ENCODE results near the gene STPG4.

STPG4 gene

DNA sequence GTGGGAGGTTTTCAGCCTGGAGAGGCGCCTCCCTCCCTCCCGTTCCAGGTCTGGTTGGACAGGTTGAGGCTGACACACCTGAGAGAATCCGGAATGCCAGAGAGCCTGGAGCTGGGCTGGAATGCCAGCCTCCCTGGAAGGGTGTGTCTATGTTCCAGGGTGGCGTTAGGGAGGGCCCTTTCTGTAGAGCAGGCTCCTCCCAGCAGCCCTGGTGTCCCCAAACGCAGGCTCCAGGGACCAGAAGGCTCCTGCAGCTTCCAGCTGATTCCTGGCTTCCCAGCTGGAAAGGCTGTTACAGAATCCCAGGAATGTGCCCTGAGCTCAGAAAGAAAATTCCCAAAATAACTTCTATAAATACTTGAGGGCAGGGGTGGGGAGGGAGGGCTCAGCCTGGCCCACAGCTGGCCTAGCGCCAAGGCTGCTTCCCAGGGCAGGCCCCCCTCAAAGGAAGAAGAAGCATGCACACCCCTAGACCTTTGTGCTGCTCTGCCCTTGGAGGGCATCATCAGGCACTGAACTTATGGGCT, 85.4 kb downstream of the STPG4 start:
- DNase-seq = no peak

DNA sequence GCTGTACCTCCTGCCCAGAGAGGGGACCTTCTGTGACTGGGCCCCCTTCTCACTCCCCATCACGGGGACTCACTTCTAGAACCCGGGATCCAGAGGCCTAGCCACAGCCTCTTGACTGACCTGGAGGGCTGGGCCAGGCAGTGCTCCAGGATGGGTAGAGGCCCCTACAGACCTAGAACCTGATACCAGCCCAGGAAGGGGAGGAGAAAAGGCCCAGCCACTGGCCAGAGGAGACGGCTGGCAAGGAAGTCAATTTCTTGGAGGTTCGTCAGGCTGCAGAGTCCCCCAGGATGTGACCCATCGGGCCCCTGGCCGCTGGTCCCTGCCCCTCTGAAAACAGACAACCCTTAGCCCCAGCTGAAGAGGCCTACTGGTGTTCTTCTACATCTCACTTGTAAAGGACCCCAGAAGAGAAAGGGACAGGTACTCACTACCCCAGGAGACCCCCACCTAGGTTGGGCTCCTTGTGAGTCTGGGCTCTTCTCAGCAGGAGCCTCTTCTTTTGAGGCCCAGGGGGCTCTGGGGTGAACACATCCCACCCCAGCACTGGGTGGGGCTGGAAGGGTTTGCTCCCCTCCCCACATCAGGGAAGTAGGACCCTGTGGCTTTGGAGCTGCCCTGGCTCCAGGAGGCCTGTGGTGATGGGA, 86.0 kb downstream of the STPG4 start:
- no peak for DNase-seq

DNA sequence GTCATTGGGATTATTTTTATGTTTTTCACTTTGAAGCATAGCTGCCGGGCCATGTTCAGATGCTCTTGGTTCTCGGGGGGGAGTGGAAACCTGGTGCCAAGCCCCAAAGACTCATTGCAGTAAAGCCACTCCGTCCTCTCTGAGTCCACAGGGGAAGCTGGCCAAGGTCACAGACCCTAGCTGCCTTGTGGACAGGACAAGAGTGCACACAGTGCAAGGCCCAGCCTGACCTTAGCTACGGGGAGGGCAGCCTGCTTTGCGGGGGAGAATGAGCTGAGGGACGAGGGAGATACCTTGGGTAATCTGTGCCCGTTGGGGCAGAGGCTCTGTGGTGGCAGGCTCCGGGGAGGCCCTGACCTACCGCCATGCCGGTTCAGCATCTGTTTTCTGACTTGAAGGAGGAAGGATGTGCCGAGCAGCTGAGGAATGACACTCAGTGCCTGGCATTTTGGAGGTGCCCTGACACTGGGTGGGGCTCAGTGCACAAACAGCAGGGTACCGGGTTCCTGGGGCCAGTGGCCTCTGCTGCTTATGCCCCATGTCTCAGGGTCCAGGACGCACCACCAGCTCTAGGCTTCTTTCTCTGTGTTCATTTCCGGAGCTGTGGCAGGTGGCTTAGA, 87.2 kb downstream of the STPG4 start:
- no peak for DNase-seq

DNA sequence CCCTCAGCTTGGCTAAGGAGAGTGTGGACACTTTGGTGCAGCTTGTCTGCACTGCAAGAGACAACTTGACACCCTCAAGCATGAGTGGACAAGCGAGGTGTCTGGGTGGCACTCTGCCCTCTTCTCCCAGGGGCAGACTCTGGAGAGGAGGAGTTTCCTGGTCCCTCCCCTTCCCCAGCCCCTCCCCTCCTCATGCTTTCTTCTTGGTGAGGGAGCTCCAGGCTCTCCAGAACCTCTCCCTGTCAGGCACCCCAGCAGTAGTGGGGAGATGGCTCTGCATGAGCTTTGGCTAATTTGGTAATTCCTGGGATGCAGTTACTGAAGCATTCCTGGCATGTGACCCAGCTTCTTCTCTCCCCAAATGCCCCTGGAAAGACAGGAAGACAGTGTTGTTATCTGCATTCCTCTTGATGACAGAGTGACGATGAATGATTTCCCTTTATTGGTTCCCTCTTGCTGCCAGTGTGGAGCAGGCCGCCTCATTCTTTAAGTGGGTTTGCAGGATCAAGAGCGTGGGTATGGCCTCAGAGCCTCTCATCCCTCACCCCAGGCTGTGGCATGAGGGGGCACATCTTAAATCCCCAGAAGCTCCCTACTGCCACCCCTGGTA, 89.2 kb downstream of the STPG4 start:
- DNase-seq = no peak

DNA sequence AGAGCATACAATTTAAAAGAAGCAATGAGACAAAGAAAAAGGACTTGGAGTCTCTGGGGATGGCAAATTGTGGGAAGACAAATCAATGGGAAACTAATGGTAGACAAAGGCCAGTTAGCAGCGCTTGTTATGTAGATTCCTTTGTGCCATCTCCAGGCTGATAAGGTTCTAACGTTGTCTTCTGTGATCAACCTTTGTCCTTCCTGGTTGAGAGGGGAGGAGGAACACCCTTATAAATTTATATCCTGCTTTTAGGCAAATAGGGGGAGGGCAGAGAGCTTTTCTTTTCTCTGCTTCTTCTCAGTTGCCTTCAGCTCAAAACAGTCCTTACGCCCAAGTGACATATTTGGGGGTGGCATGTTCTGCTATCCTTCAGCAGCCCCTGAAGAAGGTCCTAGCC, 89.8 kb downstream of the STPG4 start:
- DNase-seq = no peak

DNA sequence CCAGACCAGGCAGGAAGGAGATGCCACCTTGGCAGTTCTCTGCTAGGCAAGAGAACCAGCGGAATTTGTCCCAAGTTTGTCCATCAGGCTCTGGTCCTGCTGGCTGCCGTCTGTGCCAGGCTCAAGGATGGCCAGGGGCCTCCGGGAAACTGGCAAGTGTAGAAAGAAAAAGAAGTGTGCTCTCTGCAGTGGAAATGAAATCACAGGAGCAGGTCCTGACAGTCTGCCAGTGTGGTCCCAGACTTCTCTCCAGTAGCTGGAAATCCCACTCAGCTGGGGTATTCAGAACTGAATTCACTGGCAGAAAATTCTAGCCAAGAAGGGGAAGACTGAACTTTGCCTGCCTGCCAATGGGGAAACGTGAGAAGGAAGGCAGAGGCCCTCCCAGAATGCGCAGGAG, 91.0 kb downstream of the STPG4 start:
- DNase-seq = no peak

DNA sequence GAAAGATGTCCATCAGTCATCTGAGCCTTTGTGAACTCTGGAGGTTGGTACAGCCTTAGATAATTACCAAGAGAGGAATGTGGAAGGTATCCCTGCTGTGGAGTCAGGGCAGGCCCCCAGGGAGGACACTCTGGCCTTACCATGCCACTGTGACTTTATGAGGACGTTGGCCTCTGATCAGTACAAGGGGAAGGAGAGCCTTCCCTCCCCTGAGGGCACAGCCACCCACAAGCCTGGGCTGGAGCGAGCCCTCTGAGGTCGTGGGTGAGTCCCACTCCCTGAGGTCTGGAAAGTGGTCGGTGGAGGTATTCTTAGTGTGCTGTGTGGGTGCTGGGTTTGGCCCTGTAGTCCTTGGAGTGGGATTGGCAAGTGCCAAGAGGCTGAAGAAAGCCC, 91.6 kb downstream of the STPG4 start:
- no peak for DNase-seq

DNA sequence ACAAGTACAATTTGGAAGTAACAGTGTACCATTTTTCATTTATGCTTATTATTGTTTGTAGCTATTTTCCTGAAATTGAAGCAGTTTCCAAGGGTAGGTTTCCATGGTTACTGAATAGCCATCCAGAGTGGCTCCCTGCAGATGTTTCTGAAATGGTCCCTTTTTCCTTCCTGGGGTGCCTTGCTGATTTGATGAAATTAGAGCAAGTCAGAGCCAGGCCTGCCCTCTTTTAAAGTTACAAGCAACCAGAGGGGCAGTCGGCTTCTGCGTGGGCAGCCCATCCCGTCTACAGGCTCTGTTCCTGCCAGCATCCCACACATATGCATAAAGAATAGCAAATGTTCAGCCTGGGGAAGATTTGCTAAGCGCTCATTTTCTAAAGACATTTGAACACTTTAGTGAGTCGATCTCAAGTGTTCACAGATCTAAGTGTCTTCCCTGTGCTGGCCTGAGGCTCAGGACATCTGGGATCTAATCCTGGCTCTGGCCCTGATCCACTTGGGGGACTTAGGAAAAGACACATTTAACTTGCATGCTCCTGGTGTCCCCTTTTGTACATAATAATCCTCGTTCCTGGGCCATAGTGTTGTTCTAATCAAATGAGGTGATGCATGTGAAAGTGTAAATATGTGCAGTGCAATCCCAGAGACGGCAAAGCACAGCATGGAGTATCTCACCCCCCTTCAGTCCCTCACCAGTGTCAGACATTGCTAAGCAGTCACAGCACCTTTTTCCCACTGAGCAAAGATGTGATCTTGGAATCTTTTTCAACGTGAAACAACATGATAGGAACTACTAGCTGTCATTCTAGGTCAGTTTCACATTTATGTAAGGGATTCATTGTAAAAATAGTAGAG, 92.2 kb downstream of the STPG4 start:
- DNase-seq = no peak

DNA sequence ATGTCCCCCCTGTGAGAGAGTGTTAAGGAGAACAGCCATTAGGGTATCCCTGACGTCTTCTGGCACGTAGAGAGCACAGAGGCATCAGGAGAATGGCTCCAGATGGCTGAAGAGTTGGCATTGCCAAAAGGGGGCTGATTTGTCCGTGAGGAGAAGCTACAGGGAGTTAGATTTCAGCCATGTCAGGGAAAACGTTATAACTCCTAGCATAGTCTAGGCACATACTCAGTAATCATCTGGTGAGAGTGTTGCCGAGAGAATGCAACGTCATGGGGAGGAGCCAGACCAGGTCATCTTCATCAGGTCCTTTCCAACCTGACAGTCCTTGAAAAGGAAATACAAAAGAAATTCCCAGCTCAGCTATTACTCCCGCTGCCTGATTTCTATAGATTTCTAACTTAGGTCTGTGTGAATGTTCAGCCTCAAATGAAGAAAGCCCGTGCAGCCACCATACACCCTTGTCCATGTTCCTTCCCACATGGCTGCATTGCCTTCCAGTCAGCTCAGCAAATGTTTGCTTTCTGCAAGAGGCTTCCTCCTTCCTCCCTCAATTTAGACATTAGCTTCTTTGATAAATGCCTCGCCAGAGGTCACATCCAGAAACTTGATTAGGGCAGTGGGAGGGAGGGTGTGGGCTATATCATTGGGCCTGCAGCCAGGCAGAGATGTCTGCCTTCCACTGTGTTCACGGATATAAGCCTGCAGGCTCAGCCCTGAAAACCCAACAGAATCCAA, 93.0 kb downstream of the STPG4 start:
- DNase-seq = no peak

DNA sequence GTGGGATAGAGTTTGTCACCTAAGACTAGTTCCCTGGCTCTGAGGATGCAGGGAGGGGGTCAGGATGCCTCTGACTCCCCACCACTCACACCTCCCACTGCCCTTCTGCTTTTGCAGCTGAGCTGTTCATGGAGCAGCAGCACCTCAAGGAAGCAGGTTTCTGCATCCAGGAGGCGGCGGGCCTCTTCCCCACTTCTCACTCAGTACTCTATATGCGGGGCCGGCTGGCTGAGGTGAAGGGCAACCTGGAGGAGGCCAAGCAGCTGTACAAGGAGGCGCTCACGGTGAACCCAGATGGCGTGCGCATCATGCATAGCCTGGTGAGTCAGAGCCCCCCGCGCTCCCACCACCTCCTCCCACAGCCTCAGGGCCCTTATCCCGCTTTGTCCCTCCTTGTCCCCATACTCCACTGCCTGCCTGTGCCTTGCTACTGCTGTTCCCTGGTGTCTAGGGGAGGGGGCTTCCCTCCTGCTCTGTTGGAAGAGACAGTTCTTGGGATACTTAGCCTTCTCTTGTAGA, 94.4 kb downstream of the STPG4 start:
- no peak for DNase-seq

DNA sequence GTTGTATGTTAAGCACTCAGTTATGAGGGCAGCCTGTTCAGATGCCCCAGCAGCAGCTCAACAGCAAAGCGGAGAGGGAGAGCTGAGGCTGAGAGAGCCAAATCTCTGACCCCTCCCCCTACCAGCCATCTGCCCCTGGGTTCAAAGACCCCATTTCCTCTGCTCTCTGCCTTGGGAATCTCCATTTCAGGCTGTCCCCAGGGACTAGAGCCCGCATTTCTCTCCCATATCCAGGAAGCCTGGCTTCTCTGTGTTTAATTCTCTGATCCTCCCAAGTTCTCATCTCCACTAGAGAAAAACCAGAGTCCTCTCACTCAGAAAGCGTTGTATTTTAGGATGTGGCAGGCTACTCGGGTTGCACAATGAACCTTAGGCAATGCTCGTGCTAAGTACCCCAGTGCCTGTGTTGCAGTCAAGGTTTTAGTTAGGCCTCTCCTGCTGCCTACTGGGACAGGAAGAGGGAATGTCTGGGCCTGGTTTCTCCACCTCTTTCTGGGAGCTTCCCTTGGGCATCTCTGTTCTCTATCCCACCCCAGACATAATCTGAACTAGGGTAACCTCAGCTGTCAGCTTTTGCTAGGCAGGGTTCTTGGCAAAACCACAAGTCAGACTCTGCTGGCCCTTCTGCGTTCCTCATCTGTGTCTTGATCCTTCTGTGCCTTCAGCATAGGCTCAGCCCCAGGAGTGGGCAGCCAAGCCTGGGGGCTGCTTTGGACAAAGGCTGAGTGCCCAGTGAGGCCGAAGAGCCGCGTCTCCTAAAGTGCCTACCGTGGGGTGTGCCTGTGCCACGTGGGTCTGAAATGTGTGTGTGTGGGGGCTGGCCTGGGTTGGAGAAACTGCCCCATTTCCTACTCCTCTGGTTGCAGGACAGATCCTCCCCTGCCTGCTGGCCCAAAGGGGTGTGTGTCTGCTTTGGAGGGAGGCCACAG, 96.8 kb downstream of the STPG4 start:
- DNase-seq = no peak

DNA sequence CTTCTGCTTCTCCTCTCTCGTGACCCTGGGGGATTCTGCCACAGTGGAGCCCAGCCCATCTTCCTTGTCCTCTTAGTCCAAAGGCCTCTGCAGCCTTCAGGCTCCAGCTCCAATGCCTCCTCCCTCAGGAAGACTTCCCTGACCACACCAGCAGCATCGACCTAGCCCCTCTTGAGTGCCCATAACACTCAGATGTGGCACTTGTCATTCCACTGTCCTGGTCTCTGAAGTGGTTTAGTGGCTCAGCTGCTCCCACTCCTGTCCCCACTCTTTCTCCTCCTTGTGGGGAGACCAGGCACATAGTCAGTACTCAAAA, 97.5 kb downstream of the STPG4 start:
- no peak for DNase-seq

DNA sequence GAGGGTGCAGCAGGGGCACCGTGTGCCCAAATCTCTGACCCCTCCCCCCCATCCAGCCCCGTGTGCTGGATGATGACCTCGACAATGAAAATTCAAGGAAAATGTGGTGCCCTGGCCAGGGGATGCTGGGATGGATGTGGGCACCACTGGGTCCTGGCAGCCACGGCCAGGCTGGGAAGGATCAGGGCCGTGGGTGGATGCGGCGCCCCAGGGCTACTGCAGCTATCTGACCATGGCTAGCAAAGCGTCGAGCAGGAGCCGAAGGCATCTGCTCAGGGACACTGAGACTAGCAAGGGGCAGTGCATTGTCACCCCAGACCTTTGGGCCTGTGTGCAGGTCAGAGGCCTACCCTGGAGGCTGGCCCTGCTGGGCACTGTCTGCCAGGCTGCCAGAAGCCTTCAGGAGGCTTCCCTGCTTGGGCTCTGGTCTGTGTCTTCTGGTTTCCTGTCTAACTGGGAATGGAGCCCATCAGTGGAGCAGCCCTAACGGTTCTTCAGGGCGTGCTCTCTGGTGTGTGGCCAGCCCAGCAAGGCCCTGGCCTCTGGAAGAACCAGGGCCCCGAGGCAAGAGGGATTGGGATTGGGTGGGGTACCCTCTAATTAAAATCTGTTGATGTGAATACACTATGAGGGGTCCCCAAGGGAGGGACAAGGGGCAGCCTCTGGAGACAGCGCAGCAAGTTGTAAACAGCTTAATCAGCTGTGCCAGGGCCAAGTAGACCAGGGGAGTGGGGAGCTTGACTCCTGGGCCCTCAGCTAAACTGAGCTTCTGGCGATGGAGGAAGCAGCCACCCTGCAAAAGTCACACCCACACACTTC, 98.0 kb downstream of the STPG4 start:
- DNase-seq = no peak

DNA sequence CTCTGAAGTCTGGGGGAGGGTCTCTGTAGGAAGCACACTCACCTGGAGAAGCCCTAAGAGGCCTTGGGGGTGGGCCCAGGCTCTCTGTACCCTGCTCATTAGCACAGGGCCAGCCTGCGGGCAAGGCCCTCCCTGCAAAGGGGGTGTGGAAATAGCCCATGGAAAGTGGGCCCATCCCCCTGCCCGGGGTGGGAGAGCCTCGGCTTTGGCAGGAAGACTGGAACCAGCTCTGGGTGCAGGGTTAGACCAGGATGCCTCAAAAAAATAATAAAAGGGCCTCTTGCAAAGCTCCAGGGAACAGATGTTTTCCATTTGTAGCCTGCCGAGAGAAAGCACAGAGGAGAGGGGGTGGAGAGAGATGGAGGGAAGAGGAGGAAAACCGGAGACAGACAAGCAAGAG, 98.7 kb downstream of the STPG4 start:
- DNase-seq = no peak

DNA sequence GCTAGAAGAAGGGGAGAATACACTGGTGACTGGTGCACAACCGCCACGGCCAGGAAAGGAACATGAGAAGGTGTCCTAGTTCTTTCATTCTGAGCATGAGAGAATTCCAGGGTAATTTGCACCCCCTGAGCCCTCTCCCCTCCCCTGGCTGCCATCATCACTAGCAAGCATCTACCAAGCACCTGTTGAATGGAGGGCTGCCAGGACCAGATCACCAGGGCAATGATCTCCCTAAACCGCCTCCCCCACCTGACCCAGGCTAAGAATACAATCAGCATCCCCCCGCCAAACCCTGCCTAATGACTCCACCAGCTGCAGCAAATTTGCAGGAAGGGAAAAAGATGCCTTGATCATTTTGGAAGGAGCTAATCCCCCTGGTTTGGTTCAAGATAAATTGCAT, 100.2 kb downstream of the STPG4 start:
- no peak for DNase-seq

DNA sequence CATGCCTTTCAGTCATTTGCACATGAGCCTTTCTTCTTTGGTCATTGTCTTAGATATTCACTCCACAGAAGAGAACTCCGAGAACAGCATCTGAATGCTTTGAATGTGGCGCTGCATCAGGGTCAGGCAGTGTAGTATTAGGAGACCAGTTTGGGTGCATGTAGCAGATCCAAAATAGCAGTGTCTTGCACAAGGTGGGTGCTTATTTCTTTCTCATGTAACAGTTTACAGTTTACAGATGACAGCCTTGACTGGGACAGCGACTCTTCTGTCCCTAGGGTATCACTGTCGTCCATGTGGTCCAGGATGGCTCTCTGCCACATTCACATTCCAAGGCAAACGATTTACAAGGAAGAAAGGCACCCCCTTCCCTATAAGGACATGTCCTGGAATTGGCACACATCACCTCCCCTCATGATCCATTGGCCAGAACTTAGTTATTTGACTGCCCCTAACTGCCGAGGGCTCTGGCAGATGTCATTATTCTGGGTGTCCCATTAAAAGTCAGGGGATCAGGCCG, 101.0 kb downstream of the STPG4 start:
- DNase-seq = no peak

DNA sequence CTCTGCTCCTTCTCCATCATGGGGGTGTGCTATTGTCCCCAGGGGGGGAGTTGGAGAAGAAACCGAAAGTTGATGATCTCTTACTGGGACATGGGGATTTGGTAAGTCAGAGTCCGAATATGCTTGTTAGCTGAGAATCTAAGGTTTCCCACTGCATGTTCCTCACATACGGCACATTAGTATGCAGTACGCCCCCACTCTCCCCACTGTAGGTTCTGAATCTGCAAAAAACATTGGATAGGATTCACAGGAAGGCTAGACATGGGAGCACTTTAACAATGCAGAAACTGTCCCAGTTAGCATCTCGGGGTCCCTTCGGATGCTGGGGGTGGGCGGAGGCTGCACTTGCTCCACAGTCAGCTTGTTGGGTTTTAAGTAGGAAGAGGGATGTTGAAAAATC, 102.3 kb downstream of the STPG4 start:
- no peak for DNase-seq

DNA sequence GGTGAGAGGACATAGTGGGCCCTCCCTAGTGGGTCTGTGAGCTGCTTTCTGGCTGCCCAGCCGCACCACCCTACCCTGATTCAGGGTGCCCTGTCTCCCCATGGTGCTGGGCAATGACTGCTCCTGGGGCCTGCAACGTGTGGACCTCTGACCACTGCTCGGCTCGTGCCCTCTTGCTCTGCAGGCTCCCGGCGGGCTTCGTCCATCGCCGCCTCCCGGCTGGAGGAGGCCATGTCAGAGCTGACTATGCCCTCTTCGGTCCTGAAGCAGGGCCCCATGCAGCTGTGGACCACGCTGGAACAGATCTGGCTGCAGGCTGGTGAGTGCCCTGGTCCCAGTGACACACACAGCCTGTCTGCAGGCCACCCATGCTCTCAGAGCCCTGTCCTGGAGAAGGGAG, 103.5 kb downstream of the STPG4 start:
- no peak for DNase-seq

DNA sequence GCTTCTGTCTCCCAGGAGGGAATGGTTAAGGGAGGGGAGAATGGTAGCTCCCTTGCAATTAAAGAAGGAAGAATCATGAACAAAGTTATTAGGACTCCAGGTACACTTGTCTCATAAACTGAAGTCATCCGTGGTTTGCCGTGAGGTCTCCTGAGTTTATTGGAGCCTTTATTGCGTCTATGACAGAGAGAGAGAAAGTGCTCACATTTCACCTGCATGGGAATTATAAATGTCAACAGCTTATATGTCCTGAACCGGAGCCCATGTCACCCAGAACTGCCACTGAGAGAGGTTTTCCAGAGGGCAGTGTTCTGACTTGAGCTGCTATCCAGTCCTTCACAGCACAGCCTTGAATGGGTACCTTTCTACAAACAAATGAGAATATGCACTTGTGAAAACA, 104.3 kb downstream of the STPG4 start:
- DNase-seq = no peak

DNA sequence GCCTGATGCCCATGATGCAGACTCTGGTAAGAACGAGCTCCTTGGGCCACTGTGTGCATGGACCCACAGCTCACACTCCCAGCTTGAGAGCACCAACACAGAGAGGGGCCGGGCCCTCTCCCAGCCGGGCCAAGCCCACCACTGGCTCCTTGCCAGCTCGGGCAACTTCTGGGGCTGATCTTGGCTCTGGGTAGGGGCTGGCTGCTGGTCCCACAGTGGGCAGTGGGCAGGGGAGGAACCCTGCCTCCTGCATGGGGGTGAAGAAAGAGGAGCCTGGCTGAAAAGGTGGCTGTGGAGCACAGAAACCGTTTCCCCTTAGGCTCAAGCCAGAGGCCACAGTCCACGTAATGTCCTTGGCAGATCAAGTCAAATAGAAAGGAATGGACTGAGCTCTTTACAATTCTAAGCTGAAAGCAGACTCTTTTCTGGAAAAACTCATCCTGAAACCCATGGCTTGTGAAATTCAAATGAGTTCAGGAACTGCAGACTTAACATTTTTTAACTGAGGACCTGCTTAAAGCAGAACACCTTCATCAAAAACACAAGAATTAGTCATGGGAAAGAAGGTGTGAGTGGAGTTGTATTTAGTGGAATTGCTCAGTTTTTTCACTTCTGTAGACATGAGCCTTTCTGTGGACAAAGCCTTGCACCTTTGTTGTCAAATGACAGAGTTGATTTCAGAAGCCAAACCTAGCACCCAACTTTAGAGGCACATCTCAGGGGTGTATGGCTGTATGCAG, 104.9 kb downstream of the STPG4 start:
- DNase-seq = no peak

Data from SHP77 (cell line).